Cardiac septum (tissue), 1 donor: ENCODE results near the gene PPP6R2. TPM values are rescaled to one million over a fixed set of nuclear protein-coding genes. Genes with fewer than 3 reads are reported as not detected.
"Not testable (repeated sequence)": the region's sequence is repeated elsewhere in the genome, so short reads cannot be mapped to it uniquely, and the experiment has no call there.

Experiments used
- DNase-seq: peaks from one replicate; pipeline ENCODE4 v3.0.0-alpha.2; 2020; ENCODE audit warnings: low spot score
- intact Hi-C: fragments of 100-400 bp; cut with DNase I; formaldehyde crosslinking; loops from one replicate; pipeline ENCODE4 v1.14.0; 2022
- total RNA-seq: library from RNA; stranded (reverse); fragmentation: NEBNext Ultra II Directional; extraction: Animal tissue kit (Norgen Biotek cat#: 25700); gene quantifications from one replicate; pipeline ENCODE4 v1.2.1, GENCODE V29; 2021
- donor health status: DM: no; HTN: no; CAD: no.

PPP6R2 gene
- total RNA-seq, 1 donor from 2014 or later, result 37.1 TPM

DNA sequence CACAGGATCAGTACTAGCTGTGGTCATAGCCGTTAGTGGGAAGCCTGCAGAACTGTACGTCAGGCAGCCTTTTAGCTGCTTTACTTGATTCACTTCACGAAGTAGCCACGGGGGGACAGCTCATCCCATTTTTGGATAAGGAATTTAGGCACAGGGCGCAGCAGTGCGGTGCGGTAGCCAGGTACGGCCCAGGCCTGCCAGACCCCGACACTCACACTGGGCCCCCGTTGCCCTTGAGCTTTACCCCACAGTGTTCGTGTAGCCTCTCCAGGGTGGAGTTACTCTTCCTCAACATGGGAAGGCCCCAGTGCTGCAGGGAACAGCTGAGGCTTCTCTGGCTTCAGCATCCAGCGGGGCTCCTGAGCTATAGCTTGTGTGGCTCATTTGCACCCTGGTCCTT, 72.3 kb downstream of the PPP6R2 start:
- no peak for DNase-seq
- intact Hi-C loops, result no loop called here

DNA sequence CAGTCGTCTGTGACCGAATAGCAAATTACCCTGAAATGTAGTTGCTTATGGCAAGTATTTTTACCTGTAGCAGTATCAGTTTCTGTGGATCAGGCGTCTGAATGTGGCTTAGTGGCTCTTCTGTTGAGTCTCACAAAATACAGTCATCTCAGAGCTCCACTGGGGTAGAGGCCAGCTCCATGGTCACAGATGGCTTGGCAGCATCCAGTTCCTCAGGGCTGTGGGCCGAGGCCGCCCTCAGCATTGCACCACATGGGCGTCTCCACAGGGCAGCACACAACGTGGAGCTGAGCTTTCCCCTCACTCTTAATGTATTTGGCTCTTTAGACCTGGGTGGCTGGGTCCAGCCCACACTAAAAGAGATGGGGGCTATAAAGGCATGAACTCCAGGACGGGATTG, 73.9 kb downstream of the PPP6R2 start:
- intact Hi-C loops, result no loop called here
- no peak for DNase-seq

DNA sequence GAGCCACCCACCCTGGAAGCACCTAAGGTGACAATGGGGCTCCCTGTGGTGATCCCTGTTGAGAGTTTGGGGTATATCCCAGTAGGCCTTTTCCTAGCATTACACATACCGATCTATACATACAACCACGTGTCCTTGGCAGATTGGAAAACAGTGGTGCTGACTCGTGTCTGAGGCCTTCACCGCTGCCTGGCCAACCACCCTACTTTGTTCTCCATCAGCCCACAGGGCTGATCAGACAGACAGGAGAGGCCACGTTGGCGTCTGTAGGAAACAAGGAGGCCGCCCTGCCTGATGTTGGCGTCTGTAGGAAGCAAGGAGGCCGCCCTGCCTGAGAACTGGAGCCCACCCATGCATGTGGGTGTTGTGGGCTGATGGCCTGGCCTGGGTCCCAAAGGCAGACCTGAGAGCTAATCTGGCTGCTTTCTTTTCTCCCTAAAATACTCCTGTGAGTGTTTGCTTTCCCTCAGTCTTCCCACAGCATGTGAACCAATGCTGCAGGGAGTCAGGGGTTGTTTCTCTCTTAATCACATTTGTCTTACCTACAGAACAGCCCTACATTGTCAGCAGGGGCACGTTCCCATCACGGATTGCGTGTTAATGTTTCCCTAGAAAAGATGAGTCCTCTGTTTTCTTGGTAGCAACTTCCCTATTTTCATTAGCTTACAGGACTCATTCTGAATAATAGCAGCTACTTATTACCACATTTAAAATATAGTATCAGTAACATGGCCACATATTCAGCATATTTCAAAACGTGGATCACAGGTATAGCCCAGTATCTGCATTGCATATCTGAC, 74.5 kb downstream of the PPP6R2 start:
- no peak for DNase-seq
- intact Hi-C loops, result no loop called here

DNA sequence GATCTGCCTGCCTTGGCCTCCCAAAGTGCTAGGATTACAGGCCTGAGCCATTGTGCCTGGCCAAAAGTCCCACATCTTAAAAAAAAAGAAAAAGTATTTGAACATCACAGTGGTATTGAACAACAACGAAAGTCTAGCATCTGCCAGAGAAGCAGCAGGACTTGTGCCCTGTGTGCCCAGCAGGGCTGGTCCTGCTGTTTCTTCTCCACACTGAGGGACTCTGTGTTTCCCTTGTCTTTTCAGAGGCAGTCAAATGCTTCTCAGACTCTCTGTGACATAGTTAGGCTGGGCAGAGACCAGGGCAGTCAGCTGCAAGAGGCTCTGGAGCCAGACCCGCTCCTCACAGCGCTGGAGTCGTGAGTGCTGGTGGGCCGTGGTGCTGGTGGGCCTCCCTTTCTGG, 75.5 kb downstream of the PPP6R2 start:
- intact Hi-C loops, result no loop called here
- no peak for DNase-seq

- intact Hi-C loops, result no loop called here
- no peak for DNase-seq
These were observed 76.0 kb downstream of the PPP6R2 start for GRCh38 chr22:50419116-50419515.

GRCh38 chr22:50420015-50420414, 76.9 kb downstream of the PPP6R2 start:
- DNase-seq, result no peak
- intact Hi-C loops, result no loop called here

DNA sequence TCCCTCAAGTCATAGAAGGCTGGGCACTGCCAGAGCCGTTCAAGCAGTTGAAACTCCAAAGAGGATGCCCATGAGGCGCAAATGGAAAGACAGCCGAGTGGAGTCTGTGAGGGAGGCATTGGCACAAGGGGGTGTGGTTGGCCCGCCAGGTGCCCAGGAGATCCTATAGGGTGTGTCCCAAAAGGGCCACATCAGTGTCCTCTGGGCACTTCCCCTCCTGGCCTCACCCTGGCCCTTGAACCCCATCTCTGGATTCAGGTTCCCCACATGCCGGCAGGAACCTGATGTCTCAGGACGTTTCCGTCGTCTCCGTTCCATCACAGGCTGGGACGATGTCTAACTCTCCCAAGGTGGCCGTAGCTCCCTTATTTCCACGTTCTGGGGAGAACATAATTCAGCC, 77.5 kb downstream of the PPP6R2 start:
- intact Hi-C loops, result no loop called here
- no peak for DNase-seq

GRCh38 chr22:50422046-50422445, 78.9 kb downstream of the PPP6R2 start:
- no peak for DNase-seq
- intact Hi-C loops, result no loop called here

DNA sequence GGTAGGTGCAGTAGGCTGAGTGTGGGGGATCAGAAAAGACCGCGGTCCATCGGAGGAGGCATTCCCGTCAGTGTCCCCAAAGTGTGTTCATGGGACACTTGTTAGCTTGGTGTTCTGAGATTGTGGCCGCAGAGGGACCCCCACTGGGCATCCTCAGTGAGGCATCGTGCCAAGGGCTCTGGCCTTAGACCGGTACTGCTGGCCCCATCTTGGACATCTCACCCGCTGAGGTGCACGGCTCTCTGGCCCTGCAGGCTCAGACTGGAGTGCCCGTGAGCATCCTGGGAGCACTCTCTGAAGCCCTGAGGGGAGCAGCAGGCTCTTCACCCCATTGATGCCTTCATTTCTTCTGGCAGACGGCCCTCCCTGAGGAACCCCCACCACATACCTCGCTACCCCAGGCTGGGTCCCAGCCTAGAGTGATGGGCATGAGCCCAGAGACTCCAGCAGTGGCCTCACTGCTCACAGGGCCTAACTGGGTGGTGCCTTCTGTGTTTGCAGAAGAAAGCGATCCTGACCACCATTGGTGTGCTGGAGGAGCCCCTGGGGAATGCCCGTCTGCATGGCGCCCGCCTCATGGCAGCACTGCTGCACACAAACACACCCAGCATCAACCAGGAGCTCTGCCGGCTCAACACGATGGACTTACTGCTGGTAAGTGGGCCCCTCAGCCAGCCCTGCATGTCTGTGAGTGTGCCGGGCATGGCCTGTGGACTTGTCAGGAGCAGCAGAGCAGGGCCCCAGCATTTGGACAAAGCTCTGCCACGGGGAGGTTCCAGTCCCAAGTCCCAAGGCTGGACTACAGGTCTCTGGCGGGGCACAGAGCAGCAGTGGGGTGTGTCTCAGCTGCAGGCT, 80.1 kb downstream of the PPP6R2 start:
- DNase-seq, result no peak
- intact Hi-C loops, result no loop called here

- intact Hi-C loops, result no loop called here
- DNase-seq, result no peak
These were observed 80.8 kb downstream of the PPP6R2 start for GRCh38 chr22:50423956-50424355.

GRCh38 chr22:50425179-50425916, 82.2 kb downstream of the PPP6R2 start:
- intact Hi-C loops, result no loop called here
- no peak for DNase-seq

GRCh38 chr22:50432131-50432876, 89.2 kb downstream of the PPP6R2 start:
- no peak for DNase-seq
- intact Hi-C loops, result no loop called here

GRCh38 chr22:50432877-50433510, 89.9 kb downstream of the PPP6R2 start:
- intact Hi-C loops, DNase-seq: not testable (repeated sequence)

GRCh38 chr22:50434849-50435248, 91.7 kb downstream of the PPP6R2 start:
- intact Hi-C loops, result no loop called here

GRCh38 chr22:50435291-50436014, 92.3 kb downstream of the PPP6R2 start:
- intact Hi-C loops, result no loop called here
- no peak for DNase-seq

More at GRCh38 chr22:50434849-50435248, 91.7 kb downstream of the PPP6R2 start:
- no peak for DNase-seq

DNA sequence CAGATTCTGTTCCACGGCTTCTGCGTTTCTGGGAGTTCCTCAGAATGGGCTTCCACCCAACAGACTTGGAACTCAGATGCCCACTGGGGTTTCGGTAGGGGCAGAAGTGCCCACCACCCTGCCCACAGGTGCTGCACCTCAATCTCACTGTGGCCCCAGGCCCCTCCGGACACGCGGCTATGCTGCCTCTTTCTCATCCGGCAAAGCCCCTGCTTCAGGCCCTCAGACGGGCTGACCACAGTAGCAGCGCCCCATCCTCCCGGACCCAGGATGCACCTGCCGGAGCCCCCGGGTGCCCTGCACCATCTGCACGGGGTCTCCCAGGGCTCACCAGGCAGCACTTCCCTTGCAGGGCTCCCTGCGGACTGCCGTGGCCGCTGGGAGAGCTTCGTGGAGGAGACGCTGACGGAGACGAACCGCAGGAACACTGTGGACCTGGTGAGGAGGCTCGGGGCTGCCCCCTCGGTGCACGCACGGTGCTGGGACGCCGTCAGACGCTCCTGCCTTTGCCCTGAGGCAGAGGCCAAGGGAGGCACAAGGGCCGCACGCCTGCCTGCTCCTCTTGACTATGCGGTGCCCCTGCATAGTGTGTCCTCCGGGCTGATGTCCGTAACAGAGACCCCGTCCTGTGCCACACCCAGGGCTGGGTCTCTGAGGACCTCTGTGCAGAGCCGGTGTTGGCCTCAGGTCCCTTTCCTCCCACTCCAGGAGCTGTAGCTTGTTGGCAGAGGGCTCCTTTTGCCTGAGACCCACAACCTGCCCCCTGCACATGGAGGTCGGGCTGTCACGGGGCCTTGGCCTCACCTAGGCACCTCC, 93.1 kb downstream of the PPP6R2 start:
- DNase-seq, result no peak
- intact Hi-C loops, result no loop called here

- intact Hi-C loops, result no loop called here
- no peak for DNase-seq
These were observed 93.8 kb downstream of the PPP6R2 start for GRCh38 chr22:50436841-50437341.
